Hepatocyte (in vitro differentiated cells): ENCODE results near the gene KAT2A.

Source experiments
- CTCF ChIP-seq: fragments of 200-600 bp; sonication (generic); IDR thresholded peaks from 2 replicates; pipeline ENCODE4 v1.5.1; 2016; ENCODE audit warnings: antibody characterized with exemption, mild to moderate bottlenecking; ENCODE audit not compliant: poor library complexity
- EZH2 ChIP-seq: fragments of 200-600 bp; sonication (generic); IDR thresholded peaks from 2 replicates; pipeline ENCODE4 v1.6.1; 2016; ENCODE audit warnings: antibody characterized with exemption, mild to moderate bottlenecking, borderline replicate concordance

- TF ChIP-seq CTCF (no peak), EZH2 (no peak)
Observed at GRCh38 chr17:42119301-42119700, 1.9 kb downstream of the KAT2A start.
